GM18907 (cell line): Measurements from ENCODE around the gene AK5.

Experiments
- ATAC-seq: cut with Tn5 transposase; IDR thresholded peaks from one replicate; pipeline ENCODE4 v1.9.1; 2021; ENCODE audit warnings: mild to moderate bottlenecking, moderate library complexity; ENCODE audit not compliant: unreplicated experiment

The AK5 gene

DNA sequence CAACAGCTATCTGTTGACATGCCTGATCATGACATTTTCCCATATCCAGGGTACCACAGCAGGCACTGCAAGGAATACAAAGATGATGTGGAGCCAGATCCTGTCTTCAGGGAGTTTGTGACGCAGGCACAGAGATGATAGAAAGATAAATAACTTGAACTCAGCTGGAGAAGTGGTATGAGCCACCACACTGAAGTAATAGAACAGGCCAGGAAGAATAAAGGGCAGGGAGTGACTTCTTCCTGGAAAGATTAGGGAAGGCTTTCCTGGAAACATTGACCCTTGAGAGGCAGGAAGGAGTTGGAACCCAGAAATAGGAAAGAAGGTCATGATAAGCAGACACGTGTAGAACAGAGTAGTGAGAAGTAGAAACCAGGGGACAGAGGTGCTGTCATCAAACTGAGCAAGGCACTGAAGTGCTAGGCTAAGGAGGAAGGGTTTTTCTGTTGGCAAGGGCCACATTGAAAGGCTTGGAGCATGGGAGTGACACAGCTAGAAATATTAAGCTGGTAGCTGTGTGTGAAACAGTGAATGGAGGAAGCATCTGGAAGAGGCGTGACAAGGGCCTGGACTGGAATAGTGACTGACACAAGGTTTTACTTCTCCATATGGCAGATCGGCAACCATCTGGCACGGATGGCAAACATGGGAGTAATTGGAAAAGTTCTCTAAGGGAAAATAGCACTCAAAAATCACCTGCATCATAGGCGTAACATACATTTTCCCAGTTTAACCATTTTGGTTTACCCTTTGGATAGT, 68.4 kb downstream of the AK5 start:
- ATAC-seq = no peak

DNA sequence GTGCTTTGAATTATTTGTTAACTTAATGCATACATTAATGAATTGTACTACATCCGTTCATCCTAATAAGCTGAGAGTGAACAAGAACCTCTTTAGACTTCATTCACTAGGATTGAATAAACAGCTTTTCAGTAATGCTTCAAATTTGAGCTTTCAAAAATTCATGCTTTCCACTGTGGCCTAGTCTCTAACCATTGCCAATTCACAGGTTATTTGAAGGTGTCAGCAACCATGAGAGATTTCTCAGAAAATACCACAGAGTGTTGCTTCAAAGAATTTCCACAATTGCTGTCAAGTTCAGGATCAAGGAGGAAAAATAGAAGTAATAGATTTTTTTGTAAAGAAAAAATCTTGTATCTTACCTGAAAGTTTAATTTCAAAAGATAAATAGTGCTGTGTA, 72.7 kb downstream of the AK5 start:
- no peak for ATAC-seq

DNA sequence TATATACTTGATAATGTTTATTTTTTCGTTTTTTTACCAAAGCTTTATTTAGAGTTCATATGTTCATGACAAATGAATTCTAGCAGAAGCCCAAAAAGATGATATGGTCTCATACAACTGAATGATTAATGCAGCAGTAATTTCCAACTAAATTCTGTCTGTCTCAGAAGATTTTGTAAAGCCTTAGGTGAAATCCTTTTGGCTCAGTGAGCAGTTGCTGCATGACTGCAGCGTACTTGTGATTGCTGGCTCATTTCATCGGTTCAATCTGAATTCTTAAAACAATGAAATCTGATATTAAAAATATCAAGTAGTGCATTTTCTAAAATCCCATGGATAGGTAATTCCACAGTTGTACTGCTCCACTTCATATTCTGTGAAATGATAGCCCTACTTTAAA, 73.2 kb downstream of the AK5 start:
- ATAC-seq = no peak

DNA sequence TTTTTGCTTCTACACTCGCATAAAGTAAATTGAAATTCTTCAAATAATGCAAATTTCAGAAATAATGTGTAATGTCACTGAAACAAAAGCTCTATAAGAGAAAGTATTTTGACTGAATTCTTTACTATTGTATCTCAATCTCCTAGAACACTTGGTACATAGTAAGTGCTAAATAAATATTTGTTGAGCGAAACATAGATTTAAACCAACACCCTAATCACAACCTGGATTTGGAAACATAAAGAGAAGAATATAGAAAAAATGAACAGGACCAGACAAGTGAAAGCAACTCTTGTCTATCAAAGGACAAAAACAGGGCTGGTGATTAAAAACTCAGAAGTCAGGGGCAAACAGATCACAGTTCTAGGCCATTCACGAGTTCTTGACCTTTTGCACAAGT, 74.3 kb downstream of the AK5 start:
- ATAC-seq = no peak

DNA sequence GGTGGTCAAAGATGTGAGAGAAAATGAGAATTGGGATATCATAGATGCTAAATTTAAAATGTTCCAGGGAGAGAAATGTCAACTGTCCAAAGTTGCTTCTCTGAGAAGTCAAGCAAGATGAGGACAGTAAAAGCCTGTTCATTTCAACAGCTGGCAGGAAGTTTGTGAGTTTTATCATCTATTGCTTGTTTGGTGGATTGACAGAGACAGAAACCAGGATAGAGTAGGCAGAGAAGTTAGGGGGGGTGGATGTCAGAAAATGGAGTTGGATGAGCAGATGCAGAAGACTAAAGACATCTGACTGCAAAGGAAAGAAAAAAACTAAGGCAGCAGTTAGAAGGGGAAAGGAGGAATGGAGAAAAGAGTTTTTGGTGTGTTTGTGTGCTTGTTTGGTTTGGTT, 78.4 kb downstream of the AK5 start:
- ATAC-seq = no peak

DNA sequence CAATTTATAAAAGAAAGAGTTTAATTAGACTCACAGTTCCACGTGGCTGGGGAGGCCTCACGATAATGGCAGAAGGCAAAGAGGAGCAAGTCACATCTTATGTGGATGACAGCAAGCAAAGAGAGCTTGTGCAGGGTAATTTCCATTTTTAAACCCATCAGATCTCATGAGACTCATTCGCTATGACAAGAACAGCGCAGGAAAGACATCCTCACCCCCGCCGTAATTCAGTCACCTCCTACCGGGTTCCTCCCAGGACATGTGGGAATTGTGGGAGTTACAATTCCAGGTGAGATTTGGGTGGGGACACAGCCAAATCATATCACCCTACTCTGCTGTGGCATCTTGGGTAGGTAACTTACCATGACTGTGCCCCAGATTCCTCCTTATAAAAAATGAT, 79.8 kb downstream of the AK5 start:
- ATAC-seq = no peak

DNA sequence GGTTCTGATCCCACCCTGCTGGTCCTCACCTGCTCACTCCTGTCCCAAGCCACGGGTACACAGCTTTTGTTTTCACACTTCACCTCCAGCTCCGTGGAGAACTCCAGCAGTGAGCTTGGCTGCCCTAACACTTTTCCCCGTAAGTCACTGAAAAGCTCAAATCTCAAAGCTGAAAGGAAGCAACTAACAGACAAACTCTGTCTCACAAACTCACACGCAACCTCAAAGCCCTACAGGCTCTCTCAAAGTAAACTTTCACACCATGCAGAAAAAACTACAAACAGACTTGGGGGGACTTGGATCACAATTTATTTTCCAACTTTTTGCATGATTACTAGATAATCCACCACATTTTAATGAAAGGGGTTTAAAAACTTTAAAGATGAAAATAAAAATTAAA, 88.3 kb downstream of the AK5 start:
- no peak for ATAC-seq

DNA sequence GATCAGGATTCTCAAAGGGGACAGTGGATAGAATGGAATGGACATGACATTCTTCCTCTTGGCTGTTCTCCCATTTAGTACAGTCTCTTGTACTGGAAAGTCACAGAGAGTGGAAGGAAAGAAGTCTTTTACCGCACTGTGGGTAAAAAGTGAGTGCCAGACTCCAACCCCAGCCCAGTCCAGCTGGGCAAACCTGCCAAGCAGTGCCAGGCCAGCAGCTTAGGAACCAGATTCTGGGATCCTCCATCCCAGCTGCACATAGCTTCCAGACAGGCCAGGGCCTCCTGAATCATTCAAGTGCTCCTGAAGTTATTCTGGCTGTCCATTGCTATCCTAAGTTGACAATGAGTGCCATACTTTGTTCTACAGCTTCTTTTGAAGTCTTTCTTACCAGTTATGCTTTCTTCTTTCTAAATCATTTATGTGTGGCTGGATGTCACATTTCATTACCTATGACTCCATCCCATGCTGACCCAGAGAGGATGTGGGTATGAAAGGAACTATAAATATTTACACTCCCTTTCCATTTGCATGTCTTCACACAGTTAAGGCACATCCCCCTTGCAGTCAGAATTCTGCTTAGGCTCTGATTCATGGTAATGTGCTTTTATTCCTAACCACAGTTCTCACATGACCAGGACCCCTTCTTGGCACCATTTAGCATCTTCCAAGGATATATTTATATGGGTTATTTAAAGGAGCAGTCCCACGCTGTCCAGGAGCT, 88.9 kb downstream of the AK5 start:
- no peak for ATAC-seq

DNA sequence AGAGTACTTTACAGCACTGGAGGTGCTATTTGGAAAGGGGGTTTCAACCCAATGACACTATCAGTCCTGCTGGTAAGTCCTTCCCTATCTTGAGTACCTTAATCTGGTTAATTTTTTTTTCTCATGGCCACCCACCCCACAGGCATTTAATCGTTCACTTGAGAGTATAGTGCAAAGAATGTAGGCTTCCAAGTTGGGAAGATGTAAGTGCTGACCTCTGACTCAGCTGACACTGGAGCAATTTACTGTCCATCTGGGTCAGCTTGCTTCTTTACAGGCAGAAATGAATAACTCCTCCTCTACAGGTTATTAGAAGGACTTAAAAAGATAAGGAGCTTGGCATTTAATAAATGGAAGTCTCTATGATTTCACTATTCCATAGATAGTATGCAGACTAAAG, 89.6 kb downstream of the AK5 start:
- ATAC-seq = no peak

DNA sequence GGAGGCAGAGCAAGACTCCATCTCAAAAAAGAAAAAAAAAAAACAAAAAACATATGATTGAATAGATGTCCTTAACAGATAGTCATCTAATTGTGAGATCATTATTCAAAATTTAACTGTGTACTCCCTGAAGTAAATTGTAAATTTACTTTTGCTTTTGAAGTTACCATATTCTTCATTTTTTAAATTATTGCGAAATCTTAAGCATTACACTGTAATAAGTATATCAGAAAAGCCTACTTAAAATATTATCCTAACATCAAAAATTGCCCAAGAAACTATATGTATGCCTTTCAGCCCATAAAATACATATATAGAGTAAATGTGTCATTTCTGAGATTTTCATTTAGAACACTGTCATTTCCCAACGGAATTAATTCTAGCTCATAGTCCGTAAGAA, 91.9 kb downstream of the AK5 start:
- no peak for ATAC-seq

DNA sequence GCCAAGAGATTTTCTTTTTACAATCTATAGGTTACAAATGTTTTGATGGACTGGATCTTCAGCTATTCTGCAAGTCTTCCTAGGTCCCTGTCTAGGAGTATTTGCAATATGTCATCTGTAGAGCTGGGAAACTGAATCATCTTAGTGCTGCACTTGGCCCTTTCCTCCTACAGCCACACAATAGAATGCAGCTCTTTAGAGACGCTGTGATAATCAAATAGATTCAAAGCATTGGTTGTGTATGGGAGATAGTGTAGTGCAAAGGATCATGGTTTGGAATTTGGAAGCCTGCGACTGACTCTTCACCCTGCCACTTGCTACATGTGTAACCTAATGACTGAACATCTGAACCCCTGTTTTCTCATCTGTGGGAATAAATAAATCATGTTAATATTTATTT, 93.7 kb downstream of the AK5 start:
- ATAC-seq = no peak

DNA sequence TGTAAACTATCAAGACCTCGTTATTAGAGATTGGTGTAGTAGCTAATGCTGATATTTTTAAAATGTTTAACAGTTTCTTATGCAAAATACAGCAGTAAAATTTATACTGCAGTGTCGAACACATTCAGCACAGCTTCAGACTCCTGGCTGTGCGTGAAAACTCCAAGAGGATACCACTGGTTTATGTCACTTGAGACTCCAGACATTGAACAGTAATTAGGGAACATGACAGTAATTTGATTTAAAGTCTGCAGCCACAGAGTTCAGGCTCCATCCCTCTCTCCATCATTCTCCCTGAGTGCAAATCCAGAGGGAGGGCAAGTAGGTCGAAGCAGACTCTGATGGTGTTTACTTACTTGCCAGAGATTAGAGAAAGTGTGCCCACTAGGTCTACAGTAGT, 94.2 kb downstream of the AK5 start:
- no peak for ATAC-seq

DNA sequence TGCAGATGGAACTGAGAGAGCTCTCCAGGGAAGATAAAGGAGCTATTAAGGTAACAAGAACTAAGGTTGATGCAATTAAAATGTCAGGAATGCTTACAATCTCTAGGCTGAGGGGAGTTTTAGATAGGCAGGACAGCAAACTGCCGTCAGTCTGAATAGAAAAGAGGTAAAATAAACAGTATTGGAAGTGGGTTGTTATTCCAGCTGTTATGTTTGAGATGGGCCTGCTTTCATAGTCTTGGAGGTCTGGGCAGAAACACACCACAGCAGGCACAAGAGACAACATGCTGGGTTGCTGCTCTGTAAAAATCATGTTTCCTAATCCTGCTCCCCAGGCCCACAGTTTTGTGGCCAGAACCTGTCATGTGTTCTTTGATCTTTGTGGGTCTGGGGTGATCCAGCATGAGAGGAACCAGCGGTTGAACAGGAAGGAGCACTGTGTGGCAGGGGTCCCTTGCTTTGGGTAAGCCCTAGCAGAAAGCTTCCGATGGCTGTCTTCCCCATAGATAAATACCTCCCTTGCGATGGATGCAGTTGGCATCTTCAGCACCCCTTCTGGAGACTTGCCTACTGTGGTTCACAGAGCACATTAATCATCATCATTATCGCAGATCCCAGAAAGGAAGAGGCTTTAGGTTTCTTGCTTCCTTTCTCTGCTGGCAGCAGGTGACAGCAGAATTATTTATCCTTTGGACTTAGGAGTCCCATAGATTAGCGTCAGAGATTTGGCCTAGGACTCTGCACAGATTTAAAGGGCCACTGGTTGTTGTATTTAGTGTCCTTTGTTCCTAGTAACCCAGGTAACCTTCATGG, 97.1 kb downstream of the AK5 start:
- ATAC-seq = no peak

DNA sequence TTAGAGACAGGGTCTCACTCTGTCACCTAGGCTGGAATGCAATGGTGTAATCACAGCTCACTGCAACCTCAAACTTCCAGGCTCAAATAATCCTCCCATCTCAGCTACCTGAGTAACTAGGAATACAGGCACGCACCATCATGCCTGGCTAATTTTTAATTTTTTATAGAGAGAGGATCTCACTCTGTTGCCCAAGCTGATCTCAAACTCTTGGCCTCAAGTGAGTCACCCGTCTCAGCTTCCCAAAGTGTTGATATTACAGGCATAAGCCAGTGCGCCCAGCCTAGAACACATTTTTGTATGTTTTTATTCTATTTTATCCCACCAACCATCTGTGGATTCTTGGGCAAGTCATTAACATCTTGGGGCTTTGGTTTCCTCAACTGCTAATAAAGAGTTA, 100.5 kb downstream of the AK5 start:
- ATAC-seq = no peak

DNA sequence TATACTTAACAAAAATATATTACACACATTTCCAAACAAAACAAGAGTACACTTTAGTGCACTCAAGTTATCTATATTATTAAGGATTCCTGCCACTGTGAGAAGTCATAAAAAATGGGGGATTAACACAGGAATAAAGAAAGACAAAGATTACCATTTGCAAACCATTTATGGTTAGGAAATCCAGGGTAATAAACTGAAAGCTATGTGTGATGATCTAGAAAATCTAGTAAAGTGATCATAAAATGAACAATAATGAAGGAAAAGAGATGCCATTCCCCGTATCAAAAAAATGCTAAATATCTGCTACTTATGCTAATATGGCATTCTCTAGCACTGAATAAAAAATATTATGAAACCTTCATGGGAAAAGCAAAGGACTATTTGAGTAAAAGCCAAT, 101.4 kb downstream of the AK5 start:
- ATAC-seq = no peak

DNA sequence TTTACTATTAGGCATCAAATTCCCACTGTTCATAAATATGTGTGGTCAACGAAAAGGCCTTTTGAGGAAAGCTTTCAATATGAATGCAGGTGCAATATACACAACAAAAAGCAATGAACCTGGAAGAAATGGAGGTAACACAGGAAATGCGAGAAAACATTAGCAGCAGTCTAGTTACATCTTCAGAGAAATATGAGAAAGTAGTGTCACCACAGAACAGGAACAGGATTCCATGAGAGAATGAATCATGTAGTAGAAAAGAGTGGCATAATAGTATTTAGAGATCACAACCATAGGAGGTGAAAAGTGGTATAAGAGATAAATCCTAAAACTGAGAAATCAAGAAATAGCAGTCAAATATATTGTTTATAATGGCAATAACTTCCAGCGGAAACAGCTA, 103.7 kb downstream of the AK5 start:
- no peak for ATAC-seq

DNA sequence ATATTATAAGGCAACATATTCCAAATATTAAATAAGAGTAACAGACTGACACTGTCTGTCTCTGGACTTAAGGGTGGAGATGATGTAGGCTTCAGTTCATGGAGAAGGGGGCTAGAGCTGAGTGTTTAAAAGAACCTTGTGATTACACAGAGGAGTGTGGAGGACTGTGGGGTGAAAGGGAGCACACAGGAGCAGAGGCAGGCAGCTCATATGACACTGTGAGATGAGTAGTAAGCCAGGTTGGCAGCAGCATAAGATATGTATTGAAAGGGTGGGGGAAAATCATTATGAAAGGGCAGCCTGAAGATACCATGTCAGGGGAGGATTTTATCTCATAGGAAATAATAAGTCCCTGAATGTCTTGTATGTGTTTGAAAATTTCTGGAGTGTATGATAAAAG, 104.5 kb downstream of the AK5 start:
- no peak for ATAC-seq

DNA sequence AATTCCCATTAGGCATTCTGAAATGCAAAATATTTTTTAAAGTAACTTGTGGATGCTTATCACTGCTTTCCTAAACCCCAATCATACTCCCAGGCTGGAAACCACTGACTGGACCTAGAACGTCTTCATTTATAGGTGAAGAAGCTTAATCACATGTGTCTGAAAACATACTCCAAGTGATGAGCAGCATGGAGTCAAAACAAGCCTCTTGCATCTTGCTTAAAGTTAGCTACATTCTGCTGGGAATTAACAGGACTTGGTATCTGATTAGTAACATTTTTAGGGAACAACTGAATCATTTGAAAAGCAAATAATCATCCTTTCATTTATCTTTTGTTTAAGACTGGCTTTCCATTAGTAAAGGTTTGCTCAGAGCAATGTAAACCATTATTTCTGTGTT, 105.7 kb downstream of the AK5 start:
- ATAC-seq = no peak

DNA sequence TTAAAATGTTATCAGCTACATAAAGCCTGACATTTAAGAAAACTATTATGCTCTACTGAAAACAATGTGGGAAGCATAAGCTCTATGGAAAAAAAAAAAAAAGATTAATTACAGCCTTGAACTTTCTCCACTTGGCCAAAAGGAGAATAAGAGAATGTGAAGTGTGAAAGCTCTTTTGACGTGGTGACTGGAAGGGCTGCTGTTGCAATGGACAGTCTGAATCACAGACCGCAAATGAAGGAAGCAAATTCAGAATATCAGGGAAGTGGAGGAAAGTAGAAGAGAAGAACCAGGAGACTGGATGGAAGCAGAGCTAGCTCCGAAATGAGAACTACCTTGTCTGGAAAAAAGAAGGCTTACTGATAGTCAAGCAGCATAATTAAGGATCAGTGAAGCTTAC, 106.8 kb downstream of the AK5 start:
- no peak for ATAC-seq

DNA sequence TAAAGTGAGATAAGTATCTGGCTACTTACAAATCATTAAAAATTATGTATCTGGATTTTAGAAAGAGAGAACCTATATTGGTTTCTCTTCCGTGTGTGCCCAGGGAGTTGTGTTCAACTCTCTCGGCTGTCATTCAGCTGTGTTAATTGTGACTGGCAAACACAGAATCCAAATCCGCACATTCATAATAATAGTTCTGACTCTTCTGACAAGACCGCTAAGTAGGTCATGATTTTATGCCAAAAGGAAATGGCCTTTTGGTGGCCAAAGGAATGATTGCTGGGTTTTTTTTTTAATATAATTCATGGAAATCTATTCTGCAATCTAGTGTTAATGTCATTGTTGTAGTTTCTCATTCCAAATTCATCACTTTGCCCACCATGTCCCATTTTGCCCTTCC, 110.7 kb downstream of the AK5 start:
- ATAC-seq = no peak

DNA sequence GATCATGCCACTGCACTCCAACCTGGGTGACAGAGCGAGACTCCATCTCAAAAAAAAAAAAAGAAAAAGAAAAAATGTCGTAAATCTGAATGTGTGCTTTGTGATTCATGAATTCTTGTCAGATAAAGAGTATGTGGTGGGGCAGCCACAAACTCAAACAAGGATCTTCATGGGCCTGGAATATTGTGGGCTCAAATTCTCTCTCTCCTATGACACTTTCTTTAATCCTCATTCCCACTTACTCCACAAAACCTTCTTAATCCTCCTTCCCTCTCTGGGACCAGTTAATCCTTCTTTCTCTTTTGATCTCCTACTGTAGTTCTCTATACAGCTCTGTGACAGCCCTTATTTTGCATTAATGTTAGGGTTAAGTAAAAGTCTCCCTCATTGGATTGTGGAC, 112.3 kb downstream of the AK5 start:
- ATAC-seq = no peak

DNA sequence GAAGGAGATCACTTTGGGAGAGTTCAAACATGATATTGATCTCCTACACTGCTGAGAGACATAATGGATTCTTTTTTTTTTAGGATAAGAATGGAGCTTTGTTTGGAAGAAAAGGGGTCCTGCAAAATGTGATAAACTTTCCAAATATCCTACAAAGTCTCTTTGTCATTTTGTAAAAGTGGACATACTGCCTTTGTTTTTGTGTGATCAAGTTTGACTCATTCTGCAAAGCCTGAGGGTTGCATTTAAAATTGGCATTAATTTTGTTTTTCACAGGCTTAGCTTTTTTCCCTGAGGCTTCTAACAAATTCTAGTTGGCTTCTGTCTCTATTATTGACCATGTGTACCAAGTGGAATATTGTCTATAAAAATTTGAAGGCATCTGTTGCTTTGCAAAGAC, 113.2 kb downstream of the AK5 start:
- no peak for ATAC-seq
